ENCODE measurements around the gene CADPS.
"Not testable (repeated sequence)": the region's sequence is repeated elsewhere in the genome, so short reads cannot be mapped to it uniquely, and the experiment has no call there.

The CADPS gene

DNA sequence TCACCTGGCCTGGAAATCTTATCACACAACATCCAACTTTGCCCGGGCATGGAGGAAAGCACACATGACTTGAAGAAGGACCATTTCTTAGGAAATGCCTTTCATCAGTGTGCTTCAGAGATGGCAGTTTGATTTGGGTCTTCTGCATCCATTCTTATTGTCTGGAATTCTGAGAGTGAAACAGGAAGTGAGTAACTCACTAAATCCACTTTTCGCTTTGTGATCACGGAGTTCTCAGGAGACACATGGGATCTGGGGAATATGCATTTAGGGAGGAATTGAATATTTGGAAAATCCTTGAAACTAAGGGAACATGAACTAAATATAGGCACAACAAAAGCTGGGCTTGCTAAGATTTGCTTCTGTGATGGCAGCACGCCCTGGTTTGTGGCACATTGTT lies 289.4 kb downstream of the CADPS start:
- FAIRE-seq: no peak

DNA sequence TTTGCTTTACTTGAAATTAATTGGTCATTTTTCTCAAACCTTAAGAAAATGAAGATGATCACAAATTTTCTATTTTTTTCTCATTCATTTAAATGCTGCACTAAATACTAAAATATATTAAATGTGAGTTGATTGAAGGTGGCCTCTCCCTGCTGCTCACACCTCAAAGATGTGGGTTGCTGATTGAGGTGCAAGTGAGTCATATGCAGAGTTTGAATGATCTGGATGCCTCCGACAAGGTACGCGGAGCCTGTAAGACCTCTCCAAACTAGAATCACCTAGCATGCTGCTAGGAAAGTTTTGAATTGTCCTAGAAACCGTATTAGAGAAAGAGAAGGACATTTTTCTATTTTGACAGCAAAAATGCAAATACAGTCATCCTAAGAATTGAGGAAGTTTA lies 290.6 kb downstream of the CADPS start:
- FAIRE-seq: no peak

DNA sequence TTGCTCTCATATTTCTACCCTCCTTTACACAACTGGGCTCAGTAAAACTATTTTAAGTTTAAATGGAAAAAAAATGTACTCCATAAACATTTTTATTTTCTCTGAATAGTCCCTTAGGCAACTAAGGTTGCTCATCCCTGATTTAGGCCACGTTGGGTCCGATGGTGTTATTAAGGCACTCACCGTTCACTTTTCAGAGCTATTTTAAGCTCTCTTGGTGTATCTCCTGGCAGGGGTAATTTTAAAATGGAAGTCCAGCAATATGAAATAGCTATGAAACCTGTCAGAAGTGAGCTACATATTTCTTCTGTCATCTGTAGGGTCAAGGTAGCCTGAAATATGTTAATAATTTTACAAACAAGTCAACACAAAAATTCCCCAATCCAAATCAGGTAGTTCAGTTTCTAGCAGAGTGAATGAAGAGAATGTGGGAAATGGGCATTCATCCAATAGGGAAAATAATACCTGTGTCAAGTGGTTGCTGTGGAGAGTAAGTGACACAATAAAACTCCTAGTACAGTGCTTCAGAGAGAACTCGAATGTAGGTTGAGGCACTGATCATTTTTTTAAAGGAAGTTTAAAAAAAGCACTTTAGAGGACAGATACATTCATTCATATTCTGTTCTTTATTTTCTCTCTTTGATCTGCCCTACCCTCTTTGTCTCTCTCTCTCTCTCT lies 292.6 kb downstream of the CADPS start:
- no peak for FAIRE-seq

DNA sequence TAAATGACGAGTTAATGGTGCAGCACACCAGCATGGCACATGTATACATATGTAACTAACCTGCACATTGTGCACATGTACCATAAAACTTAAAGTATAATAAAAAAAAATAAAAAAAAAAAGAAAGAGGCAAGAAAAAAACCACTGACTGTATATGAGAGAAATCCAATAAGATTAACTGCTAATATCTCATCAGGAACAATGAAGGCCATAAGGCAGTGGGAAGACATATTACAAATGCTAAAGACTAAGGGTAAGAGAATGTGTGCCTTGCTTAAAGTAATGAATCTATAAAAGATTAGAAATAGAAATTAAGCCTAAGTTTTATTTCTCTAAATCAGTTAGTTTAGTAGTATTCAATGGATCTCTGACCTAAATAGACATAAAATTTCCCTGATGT lies 294.7 kb downstream of the CADPS start:
- not testable (repeated sequence) for FAIRE-seq

DNA sequence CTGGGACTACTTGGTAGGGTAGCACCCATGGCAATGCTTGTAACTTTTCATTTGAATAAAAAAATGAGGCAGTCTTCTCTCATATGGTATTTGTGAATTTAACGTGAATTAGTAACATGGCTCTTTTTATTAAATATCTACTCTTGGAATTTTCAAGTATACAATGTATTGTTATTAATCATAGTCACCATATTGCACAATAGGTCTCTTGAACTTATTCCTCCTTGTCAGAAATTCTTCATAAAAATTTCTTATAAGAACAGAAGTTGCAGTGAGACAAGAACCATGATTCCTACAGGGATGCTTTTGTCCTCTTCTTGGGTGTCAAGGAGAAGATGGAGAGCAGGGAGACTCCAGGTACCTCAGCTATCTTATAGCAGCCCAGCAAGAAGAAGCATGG lies 298.1 kb downstream of the CADPS start:
- FAIRE-seq: no peak

DNA sequence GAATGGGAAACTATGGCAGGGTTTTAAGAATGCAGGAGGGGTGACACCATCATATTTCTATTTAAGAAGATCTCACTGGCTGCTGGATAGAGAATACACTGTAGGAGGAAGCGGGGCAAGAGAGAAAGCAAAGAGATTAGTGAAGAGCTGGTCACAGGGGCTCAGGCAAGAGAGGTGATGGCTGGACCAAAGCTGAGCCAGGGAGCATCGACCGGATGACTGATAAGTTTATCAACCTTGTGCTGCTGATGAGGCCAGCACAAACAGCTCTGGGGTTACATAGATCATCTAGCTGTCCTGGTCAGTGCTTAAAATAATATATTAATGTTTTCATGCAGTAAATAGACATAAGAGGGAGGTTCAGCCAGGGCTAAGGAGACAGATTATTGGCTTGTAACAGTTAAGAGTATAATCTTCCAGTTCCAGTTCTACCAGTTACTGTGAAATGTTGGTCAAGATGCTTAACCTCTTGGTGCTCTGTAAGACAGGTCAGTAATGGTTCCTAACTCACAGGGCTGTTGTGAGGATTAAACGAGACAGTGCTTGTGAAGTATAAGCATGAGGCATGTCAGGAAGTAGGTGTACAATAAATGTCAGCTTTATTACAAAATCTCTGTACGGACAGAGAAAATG lies 300.8 kb downstream of the CADPS start:
- FAIRE-seq: no peak

DNA sequence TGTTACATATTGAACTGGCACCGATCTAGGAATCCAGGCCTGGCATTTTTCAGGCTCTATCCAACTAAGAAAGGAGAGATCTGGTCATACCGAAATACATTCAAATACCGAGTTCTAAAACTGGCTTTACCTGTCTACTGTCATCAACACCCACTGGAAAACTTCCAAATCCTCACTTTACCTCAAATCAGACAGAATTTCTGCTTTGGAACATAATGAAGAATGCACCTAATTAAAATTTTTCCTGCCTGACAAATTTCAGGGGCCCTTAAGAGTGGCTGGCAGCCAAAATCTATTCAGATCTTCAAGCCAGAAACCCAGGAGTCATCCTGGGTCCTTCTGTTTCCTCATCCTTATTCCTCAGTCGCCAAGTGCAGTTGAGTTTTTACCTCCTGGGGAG lies 303.3 kb downstream of the CADPS start:
- FAIRE-seq: no peak

DNA sequence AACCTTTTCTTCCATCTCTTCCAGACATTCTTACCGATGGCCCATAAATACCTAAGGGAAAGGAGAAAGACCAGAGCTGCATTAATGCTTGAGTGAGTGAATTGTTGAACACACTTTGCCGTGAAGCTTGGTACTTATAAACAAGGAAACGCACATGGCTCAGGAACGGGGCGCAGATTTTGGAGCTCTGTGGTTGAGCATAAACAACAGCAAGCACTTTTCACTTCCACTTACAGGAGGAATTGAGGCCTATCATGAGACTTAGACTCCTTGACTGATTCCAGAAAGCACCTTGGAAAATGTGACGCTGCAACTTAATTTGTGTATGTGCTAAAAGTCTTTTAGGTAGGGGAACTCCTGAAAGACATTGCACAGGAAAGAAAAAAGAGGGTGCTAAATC lies 304.3 kb downstream of the CADPS start:
- FAIRE-seq: no peak

DNA sequence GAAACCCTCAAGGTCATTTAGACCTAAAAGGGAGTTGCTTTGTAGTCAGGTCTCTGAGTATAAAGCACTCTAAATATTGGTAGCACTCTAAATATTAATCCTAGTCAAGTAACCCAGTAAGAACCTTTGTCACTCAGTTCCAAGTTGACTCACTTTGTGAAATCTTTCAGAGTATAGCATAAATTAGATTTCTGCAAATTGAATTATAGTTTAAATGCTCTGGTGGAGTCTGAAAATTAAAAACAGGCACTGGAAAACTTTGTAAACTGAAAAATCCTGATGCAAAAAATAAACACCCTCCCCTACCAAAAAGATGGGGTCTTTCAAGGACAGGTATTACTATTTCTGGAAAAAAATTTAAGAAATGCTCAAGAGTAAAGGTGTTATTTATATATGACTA lies 305.6 kb downstream of the CADPS start:
- FAIRE-seq: no peak

DNA sequence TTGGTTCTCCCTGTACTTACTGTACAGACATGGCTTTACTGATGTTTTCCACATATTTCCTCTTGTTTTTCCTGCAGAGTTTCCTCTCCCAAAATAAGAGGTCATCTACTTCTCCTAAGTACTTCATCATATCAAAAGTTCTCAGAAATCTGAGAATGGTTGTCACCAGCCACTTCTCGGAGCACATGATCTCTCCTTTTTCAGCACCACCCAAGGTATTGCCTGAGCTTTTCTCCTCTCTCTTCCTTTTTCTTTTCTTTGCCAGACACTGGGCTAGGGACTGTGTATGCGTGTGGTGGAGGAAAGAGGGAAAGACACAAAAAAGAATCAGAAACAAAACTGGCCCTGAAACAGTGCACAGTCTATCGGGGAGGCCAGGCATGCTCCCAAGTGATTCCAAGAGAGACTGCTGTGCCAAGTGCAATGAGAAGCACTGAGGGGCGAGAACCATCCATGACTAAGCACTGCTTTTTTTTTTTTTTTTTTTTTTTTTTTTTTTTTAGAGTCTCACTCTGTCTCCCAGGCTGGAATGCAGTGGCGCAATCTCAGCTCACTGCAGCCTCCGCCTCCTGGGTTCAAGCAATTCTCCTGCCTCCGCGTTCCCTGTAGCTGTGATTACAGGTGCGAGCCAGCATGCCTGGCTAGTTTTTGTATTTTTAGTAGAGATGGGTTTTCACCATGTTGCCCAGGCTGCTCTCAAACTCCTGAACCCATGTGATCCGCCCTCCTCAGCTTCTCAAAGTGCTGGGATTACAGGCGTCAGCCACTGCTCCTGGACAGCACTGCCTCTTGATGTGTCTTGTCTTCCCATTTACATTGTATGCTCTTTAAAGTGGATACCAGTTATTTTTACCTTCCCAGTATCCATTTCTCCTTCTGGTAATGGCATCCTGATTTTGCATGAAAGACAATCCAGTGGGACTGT lies 307.9 kb downstream of the CADPS start:
- FAIRE-seq: no peak

DNA sequence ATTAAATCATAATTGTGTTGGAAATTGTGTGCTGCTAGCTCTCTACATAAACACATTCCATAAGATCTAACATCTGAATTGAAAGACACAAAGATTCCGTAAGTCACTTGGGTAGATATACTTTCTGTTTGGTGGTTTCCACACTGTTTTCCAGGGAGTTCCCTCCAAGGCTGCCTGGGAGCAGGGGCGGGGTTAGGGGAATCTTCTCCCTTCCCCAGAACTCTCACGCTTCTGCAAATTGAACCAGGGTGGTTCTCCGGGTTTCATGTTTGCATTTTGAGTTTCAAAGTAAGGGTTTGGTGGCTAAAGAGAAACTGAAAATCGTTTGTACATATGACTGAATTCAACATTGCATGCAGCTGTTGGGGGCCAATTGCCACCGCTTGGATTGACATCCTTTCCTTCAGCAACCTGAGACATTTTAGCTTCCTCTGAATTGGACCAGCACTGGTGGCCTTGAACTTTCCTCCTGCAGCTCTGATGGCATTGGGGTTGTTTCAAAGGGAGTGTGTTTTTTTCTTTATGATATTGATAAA lies 309.1 kb downstream of the CADPS start:
- no peak for FAIRE-seq

DNA sequence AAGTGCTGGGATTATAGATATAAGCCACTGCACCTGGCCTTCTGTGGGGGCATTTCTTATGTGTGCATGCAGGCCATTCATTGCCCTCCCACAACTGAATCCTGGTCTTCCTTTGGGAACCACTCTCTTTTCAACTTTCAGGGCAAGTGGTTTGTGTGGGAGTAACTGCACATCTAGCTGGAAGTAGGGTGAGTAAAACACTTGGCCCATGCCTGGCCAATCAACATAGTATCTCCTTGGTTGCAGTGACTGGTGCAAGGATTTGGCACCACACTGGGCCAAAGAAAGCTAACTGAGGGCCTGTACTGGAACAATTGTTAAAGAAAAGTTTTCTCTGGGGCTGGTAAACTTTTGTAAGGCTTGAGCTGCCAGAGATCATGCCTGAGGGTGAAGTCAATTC lies 312.6 kb downstream of the CADPS start:
- FAIRE-seq: no peak

DNA sequence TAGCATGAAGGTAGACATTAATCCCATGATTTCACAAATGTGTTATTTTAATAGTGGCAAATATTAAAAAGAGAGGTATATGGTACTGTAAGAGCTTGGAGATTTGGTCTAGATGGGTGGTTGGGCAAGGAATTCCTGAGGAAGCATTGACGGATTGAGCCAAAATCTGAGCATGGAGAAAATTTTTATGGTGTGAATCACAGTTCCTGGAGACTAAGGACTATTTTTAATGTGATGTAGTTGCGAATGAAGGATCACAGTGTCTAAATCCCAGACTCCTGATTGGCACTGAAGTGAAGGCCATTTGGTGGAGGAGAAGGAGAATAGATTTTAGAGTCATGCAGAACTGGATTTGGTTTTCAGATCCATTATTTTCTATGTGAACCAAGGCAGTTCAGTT lies 313.2 kb downstream of the CADPS start:
- no peak for FAIRE-seq

DNA sequence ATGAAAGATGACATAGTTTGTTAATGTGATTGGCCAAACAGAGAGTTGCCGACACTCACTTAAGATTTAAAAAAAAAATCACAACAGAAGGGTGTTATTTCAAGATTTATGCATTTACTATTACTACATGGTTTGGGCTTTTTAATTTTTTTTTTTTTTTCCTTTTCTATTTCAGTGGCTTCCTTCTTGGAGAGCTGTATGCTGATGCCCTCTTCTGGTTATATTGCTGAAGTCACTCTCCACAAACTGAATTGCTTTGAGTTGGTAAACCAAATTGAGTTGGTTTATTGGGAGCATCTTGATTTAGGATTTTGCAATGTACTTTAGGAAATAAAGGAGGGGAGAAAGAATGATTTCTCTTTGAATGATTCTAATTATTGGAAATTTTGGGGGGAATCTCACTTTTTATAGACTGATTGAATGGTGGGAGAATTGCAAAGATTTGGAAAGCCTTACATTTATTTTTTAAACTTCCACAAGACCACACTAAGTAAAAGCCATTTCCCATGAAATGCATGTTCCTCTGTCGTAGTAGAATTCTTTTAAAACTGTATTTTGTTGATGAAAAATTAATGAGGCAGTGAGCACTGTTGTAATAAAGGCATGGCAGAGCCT lies 315.3 kb downstream of the CADPS start:
- FAIRE-seq: peak; percentile 23

DNA sequence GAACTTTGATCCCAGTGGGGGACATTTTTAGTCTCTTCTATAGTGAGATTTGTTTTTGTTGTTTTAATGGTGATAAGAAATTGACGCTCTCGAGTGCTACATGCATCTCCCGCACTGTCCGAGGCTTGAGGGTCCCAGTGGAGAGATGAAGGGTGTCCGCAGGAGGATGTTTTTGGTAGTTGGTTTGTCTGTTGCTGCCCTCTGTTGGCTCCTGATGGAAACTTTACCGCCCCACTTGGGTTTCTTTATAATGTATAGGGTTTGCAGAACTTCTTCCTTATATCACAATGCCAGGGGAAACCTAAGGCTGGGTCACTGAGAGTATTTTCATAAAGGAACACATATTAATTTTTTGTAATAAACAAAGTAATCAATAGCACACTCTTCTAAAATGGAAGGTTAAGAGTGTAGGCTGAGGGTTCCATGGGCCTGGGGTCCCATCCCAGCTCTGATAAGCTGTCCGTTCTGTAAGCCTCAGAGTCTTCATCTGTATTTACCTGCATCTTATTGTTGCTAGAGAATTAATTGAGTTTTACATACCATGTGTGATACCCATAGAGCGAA lies 316.6 kb downstream of the CADPS start:
- FAIRE-seq: no peak

DNA sequence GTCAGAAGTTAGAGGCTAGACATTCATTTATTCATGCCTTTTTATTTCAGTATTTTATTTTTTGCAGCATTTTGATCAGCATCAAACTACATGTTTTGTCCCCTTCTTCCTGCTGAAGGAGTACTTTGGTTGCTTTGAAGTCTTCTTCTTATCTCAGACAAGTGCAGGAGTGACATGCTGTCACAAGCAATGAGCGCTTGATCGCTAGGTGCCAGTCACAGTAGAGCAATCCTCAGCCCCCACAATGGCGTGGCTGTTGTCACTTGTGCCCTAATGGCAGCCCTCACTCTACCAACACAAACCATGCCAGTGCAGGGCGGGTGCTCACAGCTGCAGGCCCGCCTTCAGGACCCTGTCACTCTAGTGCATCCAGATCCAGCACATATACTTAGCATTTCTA lies 317.2 kb downstream of the CADPS start:
- FAIRE-seq: no peak

DNA sequence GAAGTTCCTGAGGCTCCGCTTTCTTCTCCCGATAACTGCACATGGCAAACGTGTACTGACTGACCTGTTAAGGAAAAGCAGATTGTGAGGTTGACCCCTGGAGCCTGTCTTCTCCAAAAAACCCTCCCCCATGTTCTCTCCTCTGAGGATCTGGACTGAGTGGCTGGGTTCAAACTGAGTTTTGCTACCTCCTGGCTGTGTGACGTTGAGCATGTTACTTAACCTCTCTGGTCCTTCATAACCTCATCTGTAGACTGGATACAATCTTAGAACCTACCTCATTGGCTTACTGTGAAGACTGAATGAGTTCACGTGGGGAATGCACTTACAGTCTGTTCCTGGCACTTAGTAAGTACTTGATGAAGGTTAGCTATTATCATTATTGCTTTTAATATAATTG lies 317.8 kb downstream of the CADPS start:
- no peak for FAIRE-seq

DNA sequence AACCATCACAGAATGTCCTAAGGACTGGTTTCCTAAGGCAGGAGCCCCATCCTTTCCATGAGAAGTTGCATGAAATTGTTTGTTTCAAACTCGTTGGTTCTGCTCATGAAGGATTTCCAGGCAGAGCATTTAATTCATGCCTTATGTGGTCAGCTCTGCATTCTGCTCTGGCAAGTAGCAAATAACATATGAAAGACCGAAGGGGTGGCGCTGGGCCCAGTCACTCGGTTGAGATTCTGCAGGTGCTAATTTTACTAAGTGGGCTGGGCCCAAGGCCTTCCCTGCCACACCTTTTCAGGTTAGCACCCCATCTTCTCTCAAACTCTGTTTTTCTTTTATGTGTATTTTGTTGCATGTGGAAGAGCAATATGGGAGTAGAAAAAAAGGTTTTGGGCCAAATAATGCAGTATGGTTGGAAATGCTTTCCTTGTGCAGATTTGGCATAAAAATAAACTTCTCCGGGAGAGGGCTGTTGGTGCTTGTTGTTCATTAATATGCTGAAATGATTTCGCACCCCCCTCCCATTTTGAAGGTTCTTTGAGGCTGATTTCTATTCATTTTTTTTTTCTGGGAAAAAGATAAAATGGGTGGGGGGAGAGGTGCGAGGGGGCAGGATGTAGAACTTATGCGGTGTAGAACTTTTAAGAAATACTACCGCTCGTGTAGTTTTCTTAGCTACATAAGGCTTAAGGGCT lies 318.9 kb downstream of the CADPS start:
- no peak for FAIRE-seq

DNA sequence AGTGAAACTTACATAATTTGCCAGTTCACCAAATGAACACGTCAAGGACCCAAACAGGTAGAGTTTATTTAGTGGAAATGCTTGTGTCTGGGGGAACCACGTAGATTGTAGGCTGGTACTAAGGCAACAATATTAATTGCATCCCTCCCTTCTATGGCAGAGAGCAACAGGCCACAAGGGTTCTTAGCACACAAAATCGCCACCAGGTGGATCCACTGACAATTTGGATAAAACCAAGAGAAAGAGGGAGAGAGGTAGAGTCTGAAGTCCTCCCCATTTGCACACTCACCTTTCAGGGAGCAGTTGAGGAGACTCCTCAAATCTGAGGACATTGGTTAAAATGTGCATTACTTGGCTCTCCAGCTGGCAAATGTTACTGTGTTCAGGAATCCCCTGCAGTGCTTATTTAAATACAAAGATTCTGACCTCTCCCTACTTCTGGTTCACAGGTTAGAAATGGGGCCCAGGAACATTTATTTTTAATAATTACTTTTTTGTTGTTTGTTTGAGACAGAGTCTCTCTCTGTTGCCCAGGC lies 320.9 kb downstream of the CADPS start:
- no peak for FAIRE-seq

DNA sequence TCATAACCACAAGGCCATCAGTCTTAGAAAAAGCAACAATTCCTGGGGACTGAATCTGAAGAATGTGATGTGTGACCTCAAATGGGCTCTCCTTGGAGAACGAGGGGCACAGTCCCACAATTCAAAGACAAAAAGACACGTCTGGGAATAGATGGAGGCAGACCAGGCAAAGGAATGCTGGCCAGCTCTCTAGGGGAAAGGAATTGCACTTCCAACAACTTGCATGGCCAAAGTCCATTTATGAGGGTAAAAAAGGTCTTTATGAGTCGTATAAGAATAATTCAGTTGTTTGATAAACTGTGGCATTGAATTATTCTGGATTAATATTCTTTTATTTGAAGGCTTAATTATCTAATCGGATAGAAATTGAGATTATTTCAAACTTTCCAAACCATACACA lies 321.4 kb downstream of the CADPS start:
- FAIRE-seq: no peak

DNA sequence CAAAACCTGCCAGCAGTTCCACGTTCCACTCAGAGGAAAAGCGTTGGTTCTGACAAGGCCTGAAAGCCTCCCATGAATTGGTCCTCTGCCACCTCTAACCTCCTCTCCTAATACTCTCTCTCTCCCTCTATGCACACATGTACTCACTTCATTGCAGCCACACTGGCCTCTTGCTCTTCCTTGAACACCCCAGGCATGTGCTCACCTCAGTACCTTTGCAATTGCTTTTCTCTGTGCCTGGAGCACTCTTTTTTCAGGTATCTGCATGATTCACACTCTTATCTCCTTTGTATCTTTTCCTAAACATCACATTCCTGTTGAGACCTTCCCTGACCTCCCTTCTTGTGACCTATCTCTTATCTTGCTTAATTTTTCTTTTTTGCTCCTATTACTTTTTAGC lies 323.7 kb downstream of the CADPS start:
- no peak for FAIRE-seq

DNA sequence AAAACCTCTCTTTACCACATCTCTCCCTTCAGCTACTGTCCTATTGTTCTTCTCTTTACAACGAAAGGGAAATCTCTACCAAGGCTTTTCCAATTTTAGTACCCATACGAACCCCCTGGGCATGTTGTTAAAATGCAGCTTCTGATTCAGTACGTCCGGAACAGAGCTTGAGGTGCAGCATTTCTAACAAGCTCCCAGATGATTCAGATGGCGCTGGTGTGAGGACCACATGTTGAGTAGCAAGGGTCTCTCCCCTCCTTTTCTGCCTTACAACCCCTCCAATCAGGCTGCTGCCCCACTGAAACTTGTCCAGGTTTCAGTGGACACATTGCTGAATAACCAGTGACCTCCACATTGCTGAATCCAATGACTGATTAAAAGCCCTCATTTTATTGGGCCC lies 324.8 kb downstream of the CADPS start:
- FAIRE-seq: no peak
